Thyroid gland (tissue), 4 donors: ENCODE measurements around the gene FSIP1.

Experiments
- CTCF ChIP-seq, 6 experiments: fragments of 200-600 bp in 3 of 6; fragments of 450-650 bp in 3 of 6; sonication (generic) in 3 of 6; IDR thresholded peaks; one replicate each; pipeline ENCODE4 v1.5.1; 2016 to 2019; ENCODE audit warnings: antibody characterized with exemption in 6 of 6, mild to moderate bottlenecking in 2 of 6, inconsistent platforms in 1 of 6, moderate library complexity in 1 of 6
- POLR2A ChIP-seq, 2 donors: fragments of 450-650 bp; IDR thresholded peaks; one replicate each; pipeline ENCODE4 v1.6.1; 2017; ENCODE audit warnings: antibody characterized with exemption in 2 of 2, mild to moderate bottlenecking in 2 of 2, moderate library complexity in 1 of 2

DNA sequence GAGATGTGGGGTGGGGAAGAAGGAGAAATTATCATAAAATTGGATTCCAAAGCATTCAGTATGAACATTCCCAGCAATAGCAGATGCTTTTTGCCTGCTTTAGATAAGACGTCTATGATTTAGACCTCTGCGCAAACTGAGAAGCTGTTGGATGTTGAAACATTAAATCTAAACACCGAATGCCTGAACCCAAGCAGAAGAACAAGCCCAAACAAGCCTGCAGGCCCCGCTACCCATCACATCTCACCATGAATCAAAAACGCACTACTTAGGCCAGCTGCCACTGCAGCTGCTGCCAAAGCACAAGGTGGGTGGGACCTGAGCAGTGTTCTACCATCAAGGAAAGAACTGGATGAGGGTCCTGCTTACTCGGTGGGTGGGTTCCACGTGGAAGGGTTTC, 226.2 kb downstream of the FSIP1 start:
- no peak for TF ChIP-seq CTCF (IDR thresholded peaks at IDR 0.05)
- no peak for TF ChIP-seq POLR2A (IDR thresholded peaks at IDR 0.05)
